H1 (cell line): ENCODE measurements around the gene URB2. TPM values are rescaled to one million over a fixed set of nuclear protein-coding genes. Genes with fewer than 3 reads are reported as not detected.

ENCODE experiments used
- CTCF ChIA-PET: fragments of 300-600 bp; sonication (Branson Sonifier 250); formaldehyde crosslinking; loops from one replicate; lab custom pipeline; 2021; ENCODE audit not compliant: partially characterized antibody; lab: Charles Lee
- POLR2A ChIA-PET: fragments of 300-600 bp; sonication (Branson Sonifier 250); formaldehyde crosslinking; loops from one replicate; lab custom pipeline; 2021; ENCODE audit warnings: inconsistent platforms; ENCODE audit not compliant: partially characterized antibody; lab: Charles Lee
- DNase-seq, 2 experiments: peaks; one replicate each; pipeline versions ENCODE4 v3.0.0 to v3.0.0-alpha.2; 2010 to 2022; ENCODE audit warnings: low spot score in 2 of 2, low read depth in 1 of 2, mixed read lengths in 1 of 2
- FAIRE-seq: peaks from 2 replicates; lab custom pipeline; 2011; peaks lifted over from hg19 to GRCh38; lab: Jason Lieb, UNC
- H2AFZ ChIP-seq: 2 replicates; pipeline ENCODE4 v1.8.1; 2012; ENCODE audit warnings: low read length, inconsistent platforms
- H2AK5ac ChIP-seq: 2 replicates; pipeline ENCODE4 v1.6.1; 2013; ENCODE audit warnings: low read depth, low read length
- H2BK120ac ChIP-seq: replicated peaks from 2 replicates; pipeline ENCODE3; 2013; ENCODE audit warnings: low read depth, low read length, inconsistent platforms
- H2BK12ac ChIP-seq: 2 replicates; pipeline ENCODE4 v1.6.1; 2013; ENCODE audit warnings: low read depth, low read length
- H2BK15ac ChIP-seq: 2 replicates; pipeline ENCODE4 v1.6.1; 2013; ENCODE audit warnings: low read length
- H2BK20ac ChIP-seq: 2 replicates; pipeline ENCODE4 v1.6.1; 2013; ENCODE audit warnings: low read length
- H2BK5ac ChIP-seq: 2 replicates; pipeline ENCODE4 v1.6.1; 2013; ENCODE audit warnings: low read depth, low read length
- H3K14ac ChIP-seq: 2 replicates; pipeline ENCODE4 v1.6.1; 2013; ENCODE audit warnings: inconsistent platforms; ENCODE audit not compliant: insufficient read length
- H3K18ac ChIP-seq: 2 replicates; pipeline ENCODE4 v1.6.1; 2013; ENCODE audit warnings: low read length; ENCODE audit errors: extremely low read depth
- H3K23ac ChIP-seq: 2 replicates; pipeline ENCODE4 v1.6.1; 2013; ENCODE audit warnings: inconsistent platforms; ENCODE audit not compliant: insufficient read length
- H3K23me2 ChIP-seq: 2 replicates; pipeline ENCODE4 v1.6.1; 2013; ENCODE audit warnings: low read depth, low read length
- H3K27ac ChIP-seq: 2 replicates; pipeline ENCODE4 v1.6.1; 2011; ENCODE audit warnings: low read depth, low read length, inconsistent platforms
- H3K27me3 ChIP-seq, 4 experiments: replicated peaks in 1 of 4; 1 replicate in 1 of 4; 2 replicates in 3 of 4; pipeline versions ENCODE4 v1.6.1 to v1.8.1; 2011 to 2013; ENCODE audit warnings: low read length in 3 of 4, mild to moderate bottlenecking in 3 of 4, inconsistent platforms in 2 of 4, mixed read lengths in 2 of 4, moderate library complexity in 1 of 4; ENCODE audit not compliant: control insufficient read depth in 3 of 4, insufficient read depth in 3 of 4; ENCODE audit errors: extremely low read depth in 1 of 4
- H3K36me3 ChIP-seq, 4 experiments: 2 replicates each; pipeline versions ENCODE4 v1.6.1 to v1.8.1; 2011 to 2013; ENCODE audit warnings: mild to moderate bottlenecking in 4 of 4, low read length in 3 of 4, moderate library complexity in 2 of 4, control low read depth in 1 of 4, inconsistent platforms in 1 of 4; ENCODE audit not compliant: insufficient read depth in 4 of 4, control insufficient read depth in 2 of 4
- H3K4ac ChIP-seq: replicated peaks from 2 replicates; pipeline ENCODE3; 2013; ENCODE audit warnings: low read length, low read depth, mixed read lengths, inconsistent platforms; ENCODE audit not compliant: insufficient read length
- H3K4me1 ChIP-seq, 4 experiments: replicated peaks in 1 of 4; 1 replicate in 1 of 4; 2 replicates in 3 of 4; pipeline versions ENCODE4 v1.6.1 to v1.8.1; 2011 to 2013; ENCODE audit warnings: low read length in 3 of 4, inconsistent platforms in 2 of 4, mixed read lengths in 1 of 4; ENCODE audit not compliant: insufficient read depth in 4 of 4, control insufficient read depth in 3 of 4
- H3K4me2 ChIP-seq, 2 experiments: 2 replicates each; pipeline versions ENCODE4 v1.6.1 to v1.8.1; 2011 to 2013; ENCODE audit warnings: low read depth in 2 of 2, low read length in 2 of 2, control low read depth in 1 of 2, inconsistent platforms in 1 of 2, mild to moderate bottlenecking in 1 of 2; ENCODE audit not compliant: insufficient read depth in 1 of 2
- H3K4me3 ChIP-seq, 4 experiments: fragments of 200-600, 300-600 bp in 1 of 4; sonication (generic), shearing (Covaris generic), sonication (Bioruptor Twin) in 1 of 4; 2 replicates each; pipeline versions ENCODE4 v1.5.1 to v1.8.1; 2011 to 2016; ENCODE audit warnings: low read length in 4 of 4, low read depth in 3 of 4, control low read depth in 2 of 4, inconsistent platforms in 2 of 4, mild to moderate bottlenecking in 2 of 4, mixed read lengths in 1 of 4, moderate library complexity in 1 of 4; ENCODE audit not compliant: insufficient read depth in 2 of 4; ENCODE audit errors: extremely low read depth in 1 of 4
- H3K56ac ChIP-seq: replicated peaks from 2 replicates; pipeline ENCODE3; 2013; ENCODE audit warnings: low read depth, mild to moderate bottlenecking, mixed read lengths, low read length, inconsistent platforms; ENCODE audit not compliant: insufficient read length
- H3K79me1 ChIP-seq: 2 replicates; pipeline ENCODE4 v1.6.1; 2013; ENCODE audit warnings: low read depth, low read length, control low read depth
- H3K79me2 ChIP-seq, 2 experiments: 2 replicates each; pipeline versions ENCODE4 v1.6.1 to v1.8.1; 2012 to 2013; ENCODE audit warnings: low read length in 2 of 2, mild to moderate bottlenecking in 2 of 2, inconsistent platforms in 1 of 2; ENCODE audit not compliant: insufficient read depth in 2 of 2, control insufficient read depth in 1 of 2
- H3K9ac ChIP-seq, 4 experiments: replicated peaks in 1 of 4; 1 replicate in 1 of 4; 2 replicates in 3 of 4; pipeline versions ENCODE4 v1.6.1 to v1.8.1; 2011 to 2013; ENCODE audit warnings: low read depth in 3 of 4, low read length in 3 of 4, control low read depth in 2 of 4, mild to moderate bottlenecking in 2 of 4, moderate library complexity in 2 of 4, inconsistent platforms in 1 of 4; ENCODE audit errors: extremely low read depth in 1 of 4
- H3K9me3 ChIP-seq, 2 experiments: 2 replicates each; pipeline versions ENCODE4 v1.6.1 to v1.8.1; 2012 to 2013; ENCODE audit warnings: mild to moderate bottlenecking in 2 of 2, moderate library complexity in 2 of 2, control low read depth in 1 of 2, inconsistent platforms in 1 of 2, low read depth in 1 of 2, low read length in 1 of 2, mixed read lengths in 1 of 2; ENCODE audit not compliant: insufficient read depth in 2 of 2
- H4K20me1 ChIP-seq, 2 experiments: replicated peaks in 1 of 2; 2 replicates each; pipeline versions ENCODE3 to v1.8.1; 2011 to 2013; ENCODE audit warnings: inconsistent platforms in 2 of 2, low read length in 2 of 2, mild to moderate bottlenecking in 1 of 2; ENCODE audit not compliant: insufficient read depth in 2 of 2, control insufficient read depth in 1 of 2
- H4K5ac ChIP-seq: 2 replicates; pipeline ENCODE4 v1.6.1; 2013; ENCODE audit warnings: low read length, low read depth, mixed read lengths, inconsistent platforms; ENCODE audit not compliant: insufficient read length
- H4K8ac ChIP-seq: 2 replicates; pipeline ENCODE4 v1.8.0; 2013; ENCODE audit warnings: mild to moderate bottlenecking, moderate library complexity, low read length, inconsistent platforms; ENCODE audit not compliant: insufficient read depth; ENCODE audit errors: extremely low read depth
- H4K91ac ChIP-seq: replicated peaks from 2 replicates; pipeline ENCODE3; 2013; ENCODE audit warnings: low read length, mixed read lengths, inconsistent platforms; ENCODE audit not compliant: insufficient read length
- HDAC2 ChIP-seq, 2 experiments: fragments of 300-600 bp in 1 of 2; sonication (generic) in 1 of 2; IDR thresholded peaks; 2 replicates each; pipeline ENCODE4 v1.6.1; 2011 to 2012; ENCODE audit warnings: low read depth in 2 of 2, low read length in 2 of 2, mild to moderate bottlenecking in 2 of 2, moderate library complexity in 2 of 2, borderline replicate concordance in 1 of 2, inconsistent platforms in 1 of 2
- JUND ChIP-seq: IDR thresholded peaks from 2 replicates; pipeline ENCODE4 v1.6.1; 2011; ENCODE audit warnings: mild to moderate bottlenecking, improper control_type of control experiment, low read length
- POLR2AphosphoS5 ChIP-seq: IDR thresholded peaks from 2 replicates; pipeline ENCODE4 v1.6.1; 2011; ENCODE audit warnings: low read depth, low read length
- SUZ12 ChIP-seq: fragments of 200-600 bp; sonication (generic); IDR thresholded peaks from 2 replicates; pipeline ENCODE4 v1.6.1; 2012; ENCODE audit warnings: mild to moderate bottlenecking, inconsistent platforms, low read length, moderate library complexity, mixed read lengths
- WGBS, 2 experiments: shearing (Covaris generic) in 1 of 2; methylation state at CpG; one replicate each; pipeline versions ENCODE4 v1.1.6 to v1.1.7; 2013 to 2015; ENCODE audit warnings: low lambda C conversion rate in 2 of 2, mixed read lengths in 2 of 2, inconsistent platforms in 1 of 2, low coverage in 1 of 2, missing lambda C conversion rate in 1 of 2; ENCODE audit not compliant: insufficient replicate concordance in 2 of 2, insufficient coverage in 1 of 2, insufficient read length in 1 of 2; ENCODE audit errors: extremely low coverage in 1 of 2, missing lambda C conversion rate in 1 of 2; 5-methylcytosine and 5-hydroxymethylcytosine counted together
- polyA plus RNA-seq, 7 experiments: library from polyadenylated mRNA; depleted of rRNA in 3 of 7; stranded (reverse) in 5 of 7; unstranded in 2 of 7; fragments of >200 nt in 5 of 7; fragments of 200-250 nt in 2 of 7; gene quantifications; 1 replicate in 5 of 7; 2 replicates in 1 of 7; 4 replicates in 1 of 7; pipeline versions ENCODE4 v1.2.1 to v1.2.3, GENCODE V29; 2011 to 2013; ENCODE audit warnings: missing spikeins in 2 of 7, mixed read lengths in 2 of 7
- total RNA-seq: library from RNA; stranded (reverse); fragmentation: NEBNext Ultra II Directional; extraction: Animal tissue kit (Norgen Biotek cat#: 25700); gene quantifications from 2 replicates; pipeline ENCODE4 v1.2.1, GENCODE V29; 2021

The URB2 gene
- total and polyA plus RNA-seq, 2 of the 8 experiments (the other 6 are each of a cell fraction or from before 2014, with no cell fraction given): 13.7 to 33.0 TPM

GRCh38 chr1:229664133-229664689 is 38.2 kb downstream of the URB2 start:
- DNase-seq: no peak
- Histone ChIP-seq H3K4me2 (no peak overlapping the region), H3K14ac (no peak overlapping the region), H2BK120ac (no peak overlapping the region), H4K20me1 (no peaks in the 10 kb centered on the region), H4K5ac (no peak overlapping the region), H3K27me3 (no peaks in the 10 kb centered on the region), H2BK20ac (no peak overlapping the region), H3K18ac (no peak overlapping the region), H3K23me2 (no peaks in the 10 kb centered on the region; the same call in 1 of the 2 replicates), H3K36me3 (peaks cover under 1 to 8% (median 5%) of the 10 kb centered on the region in 4 experiments; a peak in 6 of 8 replicates), H2AFZ (no peak overlapping the region), H3K4ac (no peak overlapping the region), H2BK5ac (no peak overlapping the region), H3K4me1 (peaks cover 0 to 4% (median 0%) of the 10 kb centered on the region in 4 experiments; a peak in 2 of 7 replicates), H3K79me1 (no peaks in the 10 kb centered on the region), H3K9ac (no peak overlapping the region), H4K91ac (no peak overlapping the region), H3K9me3 (no peaks in the 10 kb centered on the region), H3K4me3 (no peak overlapping the region), H4K8ac (peak overlapping the region; percentile 26; the same call in 1 of the 2 replicates), H3K27ac (no peak overlapping the region), H3K56ac (no peak overlapping the region), H2AK5ac (no peak overlapping the region), H3K79me2 (no peaks in the 10 kb centered on the region), H2BK15ac (no peak overlapping the region), H3K23ac (no peak overlapping the region), H2BK12ac (no peak overlapping the region)
- no peak for FAIRE-seq
- TF ChIP-seq SUZ12 (no peak), HDAC2 (IDR thresholded peaks at IDR 0.05; ENCODE audit: borderline replicate concordance in 1 of 2, low read depth in 2 of 2, low read length in 2 of 2) (no peak), JUND (no peak), POLR2AphosphoS5 (no peak)
- CTCF ChIA-PET: interaction anchor here (0.6 to 1.7 kb wide), 4 partner anchors 9 to 456 kb away, joined by 3 to 4 read pairs (median 3); no protein-coding TSS in a partner anchor
- WGBS, 2 experiments: 94% methylated on average over 9 of the region's 9 CpGs; no CpG with 5 or more reads in 1 of the 2 experiments
- POLR2A ChIA-PET: no interaction called here
